ENCODE measurements around the gene HABP4.

Gene HABP4

GRCh38 chr9:96489482-96489979, 39.6 kb downstream of the HABP4 start:
- DNase-seq = no peak
- Mint-ChIP-seq H3K4me3 (no peak overlapping the region), H3K36me3 (ENCODE audit: low read depth) (peaks cover 41% of the 10 kb centered on the region), H3K27ac (peak overlapping the region; percentile 91), H3K27me3 (ENCODE audit: low read depth, poor library complexity) (peaks cover 5% of the 10 kb centered on the region), H3K4me1 (peaks cover 38% of the 10 kb centered on the region), H3K9me3 (no peaks in the 10 kb centered on the region)
- no peak for TF ChIP-seq CTCF (IDR thresholded peaks at IDR 0.05)

- peak overlapping the region; percentile 91 for H3K27ac Mint-ChIP-seq
- H3K27me3 Mint-ChIP-seq (ENCODE audit: low read depth, poor library complexity) = peaks cover 5% of the 10 kb centered on the region
- no peak for DNase-seq
- no peaks in the 10 kb centered on the region for H3K9me3 Mint-ChIP-seq
- H3K4me3 Mint-ChIP-seq = no peak overlapping the region
- peaks cover 42% of the 10 kb centered on the region for H3K4me1 Mint-ChIP-seq
- peaks cover 35% of the 10 kb centered on the region for H3K36me3 Mint-ChIP-seq (ENCODE audit: low read depth)
- TF ChIP-seq CTCF (IDR thresholded peaks at IDR 0.05) = no peak
These were observed 40.6 kb downstream of the HABP4 start for GRCh38 chr9:96490534-96491078.

GRCh38 chr9:96491079-96491879, 41.3 kb downstream of the HABP4 start:
- H3K27me3 Mint-ChIP-seq (ENCODE audit: low read depth, poor library complexity) = peaks cover 5% of the 10 kb centered on the region
- no peak overlapping the region for H3K4me3 Mint-ChIP-seq
- H3K36me3 Mint-ChIP-seq (ENCODE audit: low read depth) = peaks cover 35% of the 10 kb centered on the region
- peak overlapping the region; percentile 80 for H3K27ac Mint-ChIP-seq
- no peak for TF ChIP-seq CTCF (IDR thresholded peaks at IDR 0.05)
- H3K9me3 Mint-ChIP-seq = no peaks in the 10 kb centered on the region
- DNase-seq = no peak
- peaks cover 43% of the 10 kb centered on the region for H3K4me1 Mint-ChIP-seq

- Mint-ChIP-seq H3K27ac (peak overlapping the region; percentile 80), H3K4me1 (peaks cover 43% of the 10 kb centered on the region), H3K4me3 (no peak overlapping the region), H3K36me3 (ENCODE audit: low read depth) (peaks cover 32% of the 10 kb centered on the region), H3K27me3 (ENCODE audit: low read depth, poor library complexity) (peaks cover 5% of the 10 kb centered on the region), H3K9me3 (no peaks in the 10 kb centered on the region)
- no peak for TF ChIP-seq CTCF (IDR thresholded peaks at IDR 0.05)
- no peak for DNase-seq
These were observed 42.0 kb downstream of the HABP4 start for GRCh38 chr9:96491880-96492525.

GRCh38 chr9:96492993-96493531, 43.1 kb downstream of the HABP4 start:
- Mint-ChIP-seq H3K36me3 (ENCODE audit: low read depth) (peaks cover 29% of the 10 kb centered on the region), H3K9me3 (no peaks in the 10 kb centered on the region), H3K4me1 (peaks cover 43% of the 10 kb centered on the region), H3K27me3 (ENCODE audit: low read depth, poor library complexity) (peaks cover 5% of the 10 kb centered on the region), H3K27ac (peak overlapping the region; percentile 72), H3K4me3 (no peak overlapping the region)
- no peak for TF ChIP-seq CTCF (IDR thresholded peaks at IDR 0.05)
- DNase-seq = no peak

Data from nephron progenitor cell (in vitro differentiated cells).